ENCODE results near the gene PCK2. TPM values are rescaled to one million over a fixed set of nuclear protein-coding genes. Genes with fewer than 3 reads are reported as not detected.

PCK2 gene
- total RNA-seq, 6 experiments from 2014 or later = 19.9 to 27.6 (median 24.0) TPM

DNA sequence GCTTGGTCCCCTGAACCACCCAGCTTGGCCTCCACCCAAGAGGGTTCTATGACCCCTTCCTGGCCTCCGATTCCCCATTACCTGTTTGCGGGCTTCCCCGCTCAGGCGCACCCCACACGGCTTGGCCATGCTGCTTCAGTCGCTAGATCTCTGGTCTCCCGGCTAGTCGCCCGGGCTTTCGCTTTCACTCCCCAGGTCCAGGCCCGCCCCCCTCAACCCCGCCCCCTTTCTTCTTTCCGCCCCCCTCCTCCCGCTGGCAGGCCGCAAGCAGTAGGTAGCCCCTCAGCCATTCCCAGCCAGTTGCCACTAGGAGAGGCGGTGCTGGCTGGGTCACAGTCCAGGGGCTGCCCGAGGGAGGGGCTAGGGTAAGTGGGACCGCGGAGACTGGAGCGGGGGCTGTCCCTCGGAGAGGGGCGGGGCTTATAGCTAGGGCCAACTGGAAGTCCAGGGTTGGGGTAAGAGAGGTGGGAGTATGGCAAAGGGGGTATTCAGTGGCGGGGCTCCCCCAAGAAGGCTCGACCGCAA, 52.4 kb downstream of the PCK2 start, which contains the start of gene PSME2:
Gene PSME2 (minus strand): TSS at position 158 of the 525 bp plus-strand sequence. CDS start 29 bp downstream, at position 129.
- peaks cover 55% of the 10 kb centered on the region for H3K4me1 Mint-ChIP-seq (ENCODE audit: low read depth)
- peak within 1 kb of the TSS; percentile 97 for H3K27ac Mint-ChIP-seq
- TF ChIP-seq, protein P1, sequence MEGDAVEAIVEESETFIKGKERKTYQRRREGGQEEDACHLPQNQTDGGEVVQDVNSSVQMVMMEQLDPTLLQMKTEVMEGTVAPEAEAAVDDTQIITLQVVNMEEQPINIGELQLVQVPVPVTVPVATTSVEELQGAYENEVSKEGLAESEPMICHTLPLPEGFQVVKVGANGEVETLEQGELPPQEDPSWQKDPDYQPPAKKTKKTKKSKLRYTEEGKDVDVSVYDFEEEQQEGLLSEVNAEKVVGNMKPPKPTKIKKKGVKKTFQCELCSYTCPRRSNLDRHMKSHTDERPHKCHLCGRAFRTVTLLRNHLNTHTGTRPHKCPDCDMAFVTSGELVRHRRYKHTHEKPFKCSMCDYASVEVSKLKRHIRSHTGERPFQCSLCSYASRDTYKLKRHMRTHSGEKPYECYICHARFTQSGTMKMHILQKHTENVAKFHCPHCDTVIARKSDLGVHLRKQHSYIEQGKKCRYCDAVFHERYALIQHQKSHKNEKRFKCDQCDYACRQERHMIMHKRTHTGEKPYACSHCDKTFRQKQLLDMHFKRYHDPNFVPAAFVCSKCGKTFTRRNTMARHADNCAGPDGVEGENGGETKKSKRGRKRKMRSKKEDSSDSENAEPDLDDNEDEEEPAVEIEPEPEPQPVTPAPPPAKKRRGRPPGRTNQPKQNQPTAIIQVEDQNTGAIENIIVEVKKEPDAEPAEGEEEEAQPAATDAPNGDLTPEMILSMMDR (IDR thresholded peaks at IDR 0.05) = no peak
- H3K27me3 Mint-ChIP-seq (ENCODE audit: insufficient read depth) = peaks cover 7% of the 10 kb centered on the region
- H3K36me3 Mint-ChIP-seq (ENCODE audit: low read depth) = peaks cover 13% of the 10 kb centered on the region
- no peaks in the 10 kb centered on the region for H3K9me3 Mint-ChIP-seq
- H3K4me3 Mint-ChIP-seq = peak within 1 kb of the TSS; percentile 98
- peak; percentile 95 for DNase-seq

DNA sequence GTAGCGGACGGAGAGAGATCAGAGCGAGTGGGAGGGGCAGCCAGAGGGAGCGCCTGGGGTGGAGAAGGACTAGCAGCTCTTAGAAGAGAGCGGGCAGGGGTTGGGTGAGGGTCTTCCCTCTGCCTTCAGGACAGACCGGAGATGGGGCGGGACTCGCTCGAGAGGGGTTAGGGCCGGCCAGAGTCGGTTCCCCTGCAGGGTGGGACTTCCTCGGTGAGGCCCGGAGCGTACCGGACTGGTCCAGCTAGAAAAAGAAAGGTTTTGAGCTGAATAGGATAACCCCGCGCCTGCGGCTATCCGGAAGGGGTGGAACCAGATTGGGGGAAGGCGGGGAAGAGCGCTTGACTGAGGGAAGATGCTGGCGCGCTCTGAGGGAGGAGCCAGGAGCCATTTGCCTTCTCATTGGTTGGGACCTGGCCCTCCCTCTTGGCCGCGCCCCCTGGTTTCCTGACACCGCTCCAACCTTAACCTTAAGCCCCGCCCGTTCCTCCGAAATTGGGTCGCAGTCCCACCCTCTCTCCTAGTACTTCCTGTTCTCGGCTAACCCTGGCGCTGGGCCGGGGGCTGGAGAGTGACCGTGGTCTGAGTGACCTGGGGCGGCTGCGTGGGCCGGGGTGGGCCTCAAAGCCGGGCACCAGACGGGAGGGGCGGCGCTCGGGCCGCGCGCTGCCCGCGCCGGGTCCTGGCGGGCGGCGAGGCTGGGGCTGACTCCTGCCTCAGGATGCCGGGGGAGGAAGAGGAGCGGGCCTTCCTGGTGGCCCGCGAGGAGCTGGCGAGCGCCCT, 53.1 kb downstream of the PCK2 start, which contains the start of gene RNF31:
Gene RNF31 (plus strand): TSS at position 521 of the 783 bp plus-strand sequence. CDS start 201 bp downstream, at position 722.
- peak within 1 kb of the TSS; percentile 97 for H3K27ac Mint-ChIP-seq
- peaks cover 50% of the 10 kb centered on the region for H3K4me1 Mint-ChIP-seq (ENCODE audit: low read depth)
- peak within 1 kb of the TSS; percentile 98 for H3K4me3 Mint-ChIP-seq
- peak; percentile 98 for DNase-seq
- TF ChIP-seq, protein P1 (IDR thresholded peaks at IDR 0.05) = no peak
- H3K9me3 Mint-ChIP-seq = no peaks in the 10 kb centered on the region
- peaks cover 13% of the 10 kb centered on the region for H3K36me3 Mint-ChIP-seq (ENCODE audit: low read depth)
- peaks cover 7% of the 10 kb centered on the region for H3K27me3 Mint-ChIP-seq (ENCODE audit: insufficient read depth)

DNA sequence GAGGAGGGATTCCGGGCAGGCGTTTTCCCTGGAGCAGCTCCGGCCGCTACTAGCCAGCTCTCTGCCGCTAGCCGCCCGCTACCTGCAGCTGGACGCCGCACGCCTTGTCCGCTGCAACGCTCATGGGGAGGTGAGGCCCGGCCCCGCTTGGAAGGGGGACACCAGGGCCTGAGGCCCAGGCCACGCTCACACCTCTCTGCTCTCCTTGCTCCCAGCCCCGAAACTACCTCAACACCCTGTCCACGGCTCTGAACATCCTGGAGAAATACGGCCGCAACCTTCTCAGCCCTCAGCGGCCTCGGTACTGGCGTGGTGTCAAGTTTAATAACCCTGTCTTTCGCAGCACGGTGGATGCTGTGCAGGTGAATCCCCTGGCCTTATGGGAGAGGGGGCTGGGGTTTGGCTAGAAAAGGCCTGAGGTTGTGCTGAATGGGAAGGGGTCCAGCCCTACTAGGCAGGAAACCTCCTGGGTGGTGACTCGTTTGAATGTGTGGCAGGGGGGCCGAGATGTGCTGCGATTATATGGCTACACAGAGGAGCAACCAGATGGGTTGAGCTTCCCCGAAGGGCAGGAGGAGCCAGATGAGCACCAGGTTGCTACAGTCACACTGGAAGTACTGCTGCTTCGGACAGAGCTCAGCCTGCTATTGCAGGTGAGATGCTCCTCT, 53.8 kb downstream of the PCK2 start:
- Mint-ChIP-seq H3K27me3 (ENCODE audit: insufficient read depth) (peaks cover 7% of the 10 kb centered on the region), H3K4me1 (ENCODE audit: low read depth) (peaks cover 45% of the 10 kb centered on the region), H3K27ac (peak overlapping the region; percentile 40), H3K9me3 (no peaks in the 10 kb centered on the region), H3K36me3 (ENCODE audit: low read depth) (peaks cover 13% of the 10 kb centered on the region), H3K4me3 (peak overlapping the region; percentile 98)
- DNase-seq = no peak
- TF ChIP-seq, protein P1 (IDR thresholded peaks at IDR 0.05) = no peak

DNA sequence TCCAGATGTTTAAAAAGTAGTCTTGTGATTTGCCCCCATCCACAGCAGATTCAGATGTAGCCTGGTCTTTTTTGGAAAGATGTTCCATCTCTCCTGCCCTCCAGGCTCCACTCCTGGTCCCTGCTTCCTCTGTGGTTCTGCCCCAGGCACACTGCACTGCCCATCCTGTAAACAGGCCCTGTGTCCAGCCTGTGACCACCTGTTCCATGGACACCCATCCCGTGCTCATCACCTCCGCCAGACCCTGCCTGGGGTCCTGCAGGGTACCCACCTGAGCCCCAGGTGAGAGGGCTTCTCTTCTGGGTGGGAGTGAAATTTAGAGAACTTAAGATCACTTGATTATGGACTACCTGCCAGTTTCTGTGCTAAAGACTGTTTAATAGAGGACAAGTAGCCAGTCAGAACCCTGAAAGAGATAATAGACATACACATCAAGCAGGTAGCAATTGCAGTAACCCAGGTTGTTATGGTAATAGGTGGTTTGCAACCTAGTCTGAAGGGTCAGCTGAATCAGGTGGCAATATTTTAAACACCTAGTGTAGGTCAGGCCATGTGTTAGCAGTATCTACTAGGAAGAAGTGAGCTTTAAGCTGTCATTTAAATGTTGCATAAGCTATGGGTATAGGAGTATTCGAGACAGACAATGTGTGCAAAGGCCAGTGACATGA, 55.3 kb downstream of the PCK2 start:
- peaks cover 3% of the 10 kb centered on the region for H3K36me3 Mint-ChIP-seq (ENCODE audit: low read depth)
- peaks cover 29% of the 10 kb centered on the region for H3K4me1 Mint-ChIP-seq (ENCODE audit: low read depth)
- TF ChIP-seq, protein P1 (IDR thresholded peaks at IDR 0.05) = no peak
- no peaks in the 10 kb centered on the region for H3K9me3 Mint-ChIP-seq
- no peak overlapping the region for H3K27ac Mint-ChIP-seq
- H3K27me3 Mint-ChIP-seq (ENCODE audit: insufficient read depth) = peaks cover 7% of the 10 kb centered on the region
- no peak for DNase-seq
- peak overlapping the region; percentile 98; the same call in 1 of the 2 replicates for H3K4me3 Mint-ChIP-seq

DNA sequence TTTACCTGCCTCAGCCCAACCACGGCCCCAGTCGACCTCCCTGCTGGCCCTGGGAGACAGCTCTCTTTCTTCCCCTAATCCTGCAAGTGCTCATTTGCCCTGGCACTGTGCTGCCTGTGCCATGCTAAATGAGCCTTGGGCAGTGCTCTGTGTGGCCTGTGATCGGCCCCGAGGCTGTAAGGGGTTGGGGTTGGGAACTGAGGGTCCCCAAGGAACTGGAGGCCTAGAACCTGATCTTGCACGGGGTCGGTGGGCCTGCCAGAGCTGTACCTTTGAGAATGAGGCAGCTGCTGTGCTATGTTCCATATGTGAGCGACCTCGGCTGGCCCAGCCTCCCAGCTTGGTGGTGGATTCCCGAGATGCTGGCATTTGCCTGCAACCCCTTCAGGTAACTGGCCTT, 56.0 kb downstream of the PCK2 start:
- H3K9me3 Mint-ChIP-seq = no peaks in the 10 kb centered on the region
- peaks cover 23% of the 10 kb centered on the region for H3K4me1 Mint-ChIP-seq (ENCODE audit: low read depth)
- TF ChIP-seq, protein P1 (IDR thresholded peaks at IDR 0.05) = no peak
- H3K27ac Mint-ChIP-seq = no peak overlapping the region
- no peak for DNase-seq
- H3K27me3 Mint-ChIP-seq (ENCODE audit: insufficient read depth) = peaks cover 7% of the 10 kb centered on the region
- H3K4me3 Mint-ChIP-seq = no peak overlapping the region
- H3K36me3 Mint-ChIP-seq (ENCODE audit: low read depth) = peaks cover 7% of the 10 kb centered on the region; the same call in 1 of the 2 replicates
